Neural cell (in vitro differentiated cells): Measurements from ENCODE around the gene MAGI1. TPM values are rescaled to one million over a fixed set of nuclear protein-coding genes. Genes with fewer than 3 reads are reported as not detected.

ENCODE experiments used
- H2AFZ ChIP-seq: fragments of 200-600, 300-800 bp; sonication (generic), shearing (Covaris generic); 2 replicates; pipeline ENCODE4 v1.6.0; 2014; ENCODE audit warnings: low read depth, mild to moderate bottlenecking, antibody characterized with exemption, low read length, moderate library complexity
- H3F3A ChIP-seq: fragments of 200-600 bp; shearing (Covaris generic); 2 replicates; pipeline ENCODE4 v1.6.1; 2016; ENCODE audit warnings: mild to moderate bottlenecking, moderate library complexity, mixed read lengths, antibody characterized with exemption, low read length; ENCODE audit not compliant: insufficient read depth, poor library complexity, severe bottlenecking
- H3K27ac ChIP-seq: fragments of 200-600, 300-800 bp; sonication (generic), shearing (Covaris generic); 2 replicates; pipeline ENCODE4 v1.5.1; 2014; ENCODE audit warnings: mild to moderate bottlenecking, low read length, moderate library complexity
- H3K27me3 ChIP-seq: fragments of 300-800, 200-600 bp; sonication (generic), shearing (Covaris generic); 2 replicates; pipeline ENCODE4 v1.6.0; 2014; ENCODE audit warnings: mild to moderate bottlenecking, low read depth, low read length, moderate library complexity; ENCODE audit not compliant: insufficient read depth
- H3K36me3 ChIP-seq: fragments of 300-800, 200-600 bp; sonication (generic), shearing (Covaris generic); 2 replicates; pipeline ENCODE4 v1.5.1; 2014; ENCODE audit warnings: mild to moderate bottlenecking, antibody characterized with exemption, low read length, moderate library complexity; ENCODE audit not compliant: insufficient read depth
- H3K4me2 ChIP-seq: fragments of 300-800, 200-600 bp; sonication (generic), shearing (Covaris generic); 2 replicates; pipeline ENCODE4 v1.6.0; 2014; ENCODE audit warnings: mild to moderate bottlenecking, low read length
- H3K4me3 ChIP-seq: fragments of 300-800, 200-600 bp; sonication (generic), shearing (Covaris generic); 2 replicates; pipeline ENCODE4 v1.5.1; 2014; ENCODE audit warnings: mild to moderate bottlenecking, low read length, moderate library complexity
- H3K79me2 ChIP-seq: fragments of 200-600 bp; shearing (Covaris generic); replicated peaks from 2 replicates; pipeline ENCODE4 v1.6.0; 2014; ENCODE audit warnings: mild to moderate bottlenecking, low read length, moderate library complexity; ENCODE audit not compliant: insufficient read depth
- H3K9ac ChIP-seq: fragments of 300-800, 200-600 bp; sonication (generic), shearing (Covaris generic); 2 replicates; pipeline ENCODE4 v1.6.1; 2016; ENCODE audit warnings: mild to moderate bottlenecking, low read length, mixed read lengths
- H3K9me2 ChIP-seq: fragments of 200-600 bp; shearing (Covaris generic); 2 replicates; pipeline ENCODE4 v1.6.1; 2016; ENCODE audit warnings: mild to moderate bottlenecking, low read length, mixed read lengths; ENCODE audit not compliant: insufficient read depth
- H3K9me3 ChIP-seq: fragments of 200-600, 300-800 bp; sonication (generic), shearing (Covaris generic); 2 replicates; pipeline ENCODE4 v1.6.1; 2016; ENCODE audit warnings: mild to moderate bottlenecking, mixed run types, low read length, moderate library complexity, mixed read lengths
- H4K20me1 ChIP-seq: fragments of 200-600 bp; shearing (Covaris generic); 2 replicates; pipeline ENCODE4 v1.6.1; 2016; ENCODE audit warnings: mild to moderate bottlenecking, mixed run types; ENCODE audit not compliant: insufficient read depth
- EP300 ChIP-seq: fragments of 450-650 bp; conservative IDR thresholded peaks from 2 replicates; pipeline ENCODE4 v1.6.1; 2014; ENCODE audit warnings: antibody characterized with exemption, mild to moderate bottlenecking, moderate library complexity; ENCODE audit not compliant: poor library complexity, severe bottlenecking
- EZH2 ChIP-seq: fragments of 200-600, 300-800 bp; shearing (Covaris generic), sonication (generic); IDR thresholded peaks from 2 replicates; pipeline ENCODE4 v1.6.1; 2014; ENCODE audit warnings: antibody characterized with exemption, low read length, borderline replicate concordance, mild to moderate bottlenecking; ENCODE audit not compliant: insufficient read depth, poor library complexity, severe bottlenecking
- MXI1 ChIP-seq: fragments of 450-650 bp; conservative IDR thresholded peaks from 2 replicates; pipeline ENCODE4 v1.6.1; 2014; ENCODE audit warnings: antibody characterized with exemption, mild to moderate bottlenecking; ENCODE audit not compliant: poor library complexity, severe bottlenecking
- POLR2AphosphoS5 ChIP-seq: IDR thresholded peaks from 2 replicates; pipeline ENCODE4 v1.6.1; 2012
- RAD21 ChIP-seq: fragments of 450-650 bp; conservative IDR thresholded peaks from 2 replicates; pipeline ENCODE4 v1.6.1; 2014; ENCODE audit warnings: antibody characterized with exemption, mild to moderate bottlenecking, moderate library complexity
- SMC3 ChIP-seq: fragments of 450-650 bp; conservative IDR thresholded peaks from 2 replicates; pipeline ENCODE4 v1.6.1; 2014; ENCODE audit warnings: antibody characterized with exemption, mild to moderate bottlenecking, moderate library complexity; ENCODE audit not compliant: poor library complexity
- TAF1 ChIP-seq: IDR thresholded peaks from 2 replicates; pipeline ENCODE4 v1.6.1; 2012; ENCODE audit warnings: low read depth
- polyA plus RNA-seq: library from polyadenylated mRNA; depleted of rRNA; stranded (reverse); fragments of >200 nt; gene quantifications from 2 replicates; pipeline ENCODE4 v1.2.3, GENCODE V29; 2014
- TF ChIP-seq, protein P1 (sequence below): IDR thresholded peaks from 2 replicates; pipeline ENCODE4 v1.6.1; 2012; ENCODE audit warnings: borderline replicate concordance
- TF ChIP-seq, protein P2 (sequence below): fragments of 450-650 bp; IDR thresholded peaks from 2 replicates; pipeline ENCODE4 v1.5.1; 2014; ENCODE audit warnings: antibody characterized with exemption, mild to moderate bottlenecking, moderate library complexity; ENCODE audit not compliant: poor library complexity, severe bottlenecking

Gene MAGI1
- polyA plus RNA-seq, 1 donor from 2014 or later, result 44.7 TPM

DNA sequence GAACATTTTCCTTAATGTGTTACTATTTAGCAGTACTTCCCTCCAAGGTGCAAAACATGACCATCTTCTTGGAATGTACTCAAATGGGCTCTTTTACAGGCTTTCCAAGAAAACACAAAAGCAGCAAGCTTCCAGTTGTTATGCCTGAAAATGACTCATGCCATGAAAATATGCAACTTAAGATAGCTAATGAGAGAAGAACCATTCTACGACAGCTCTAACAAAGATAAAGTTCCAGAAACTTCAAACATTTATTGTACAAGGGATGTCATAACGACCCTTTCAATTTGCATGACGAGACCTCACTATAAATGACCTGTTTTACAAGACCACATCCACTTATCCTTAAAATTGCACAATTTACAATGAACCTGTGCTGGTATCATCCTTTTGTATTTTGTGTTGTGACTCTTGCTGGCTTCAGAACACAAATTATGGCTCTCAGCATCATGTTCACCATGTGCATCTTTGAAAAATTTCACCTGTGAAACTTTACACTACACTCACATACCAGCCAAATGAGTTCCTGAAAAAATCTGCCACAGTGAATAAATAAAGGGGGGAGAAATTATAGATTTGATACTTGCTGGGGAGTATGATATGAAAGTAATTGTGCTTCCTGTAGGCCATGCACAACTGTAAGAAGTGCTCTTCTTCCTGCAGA lies 433.7 kb downstream of the MAGI1 start:
- Histone ChIP-seq H3F3A (no peaks in the 10 kb centered on the region), H3K9me3 (no peaks in the 10 kb centered on the region), H3K9ac (no peak overlapping the region), H3K27me3 (no peaks in the 10 kb centered on the region), H3K4me3 (no peak overlapping the region), H3K36me3 (no peaks in the 10 kb centered on the region), H3K4me2 (no peak overlapping the region), H3K27ac (no peak overlapping the region), H3K9me2 (no peaks in the 10 kb centered on the region), H3K79me2 (no peaks in the 10 kb centered on the region), H4K20me1 (no peaks in the 10 kb centered on the region), H2AFZ (no peak overlapping the region)
- TF ChIP-seq POLR2AphosphoS5, result no peak
- TF ChIP-seq, protein P1, sequence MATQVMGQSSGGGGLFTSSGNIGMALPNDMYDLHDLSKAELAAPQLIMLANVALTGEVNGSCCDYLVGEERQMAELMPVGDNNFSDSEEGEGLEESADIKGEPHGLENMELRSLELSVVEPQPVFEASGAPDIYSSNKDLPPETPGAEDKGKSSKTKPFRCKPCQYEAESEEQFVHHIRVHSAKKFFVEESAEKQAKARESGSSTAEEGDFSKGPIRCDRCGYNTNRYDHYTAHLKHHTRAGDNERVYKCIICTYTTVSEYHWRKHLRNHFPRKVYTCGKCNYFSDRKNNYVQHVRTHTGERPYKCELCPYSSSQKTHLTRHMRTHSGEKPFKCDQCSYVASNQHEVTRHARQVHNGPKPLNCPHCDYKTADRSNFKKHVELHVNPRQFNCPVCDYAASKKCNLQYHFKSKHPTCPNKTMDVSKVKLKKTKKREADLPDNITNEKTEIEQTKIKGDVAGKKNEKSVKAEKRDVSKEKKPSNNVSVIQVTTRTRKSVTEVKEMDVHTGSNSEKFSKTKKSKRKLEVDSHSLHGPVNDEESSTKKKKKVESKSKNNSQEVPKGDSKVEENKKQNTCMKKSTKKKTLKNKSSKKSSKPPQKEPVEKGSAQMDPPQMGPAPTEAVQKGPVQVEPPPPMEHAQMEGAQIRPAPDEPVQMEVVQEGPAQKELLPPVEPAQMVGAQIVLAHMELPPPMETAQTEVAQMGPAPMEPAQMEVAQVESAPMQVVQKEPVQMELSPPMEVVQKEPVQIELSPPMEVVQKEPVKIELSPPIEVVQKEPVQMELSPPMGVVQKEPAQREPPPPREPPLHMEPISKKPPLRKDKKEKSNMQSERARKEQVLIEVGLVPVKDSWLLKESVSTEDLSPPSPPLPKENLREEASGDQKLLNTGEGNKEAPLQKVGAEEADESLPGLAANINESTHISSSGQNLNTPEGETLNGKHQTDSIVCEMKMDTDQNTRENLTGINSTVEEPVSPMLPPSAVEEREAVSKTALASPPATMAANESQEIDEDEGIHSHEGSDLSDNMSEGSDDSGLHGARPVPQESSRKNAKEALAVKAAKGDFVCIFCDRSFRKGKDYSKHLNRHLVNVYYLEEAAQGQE, result no peak
- TF ChIP-seq SMC3, result no peak
- TF ChIP-seq EZH2, result no peak
- TF ChIP-seq RAD21, result no peak
- TF ChIP-seq TAF1, result no peak

DNA sequence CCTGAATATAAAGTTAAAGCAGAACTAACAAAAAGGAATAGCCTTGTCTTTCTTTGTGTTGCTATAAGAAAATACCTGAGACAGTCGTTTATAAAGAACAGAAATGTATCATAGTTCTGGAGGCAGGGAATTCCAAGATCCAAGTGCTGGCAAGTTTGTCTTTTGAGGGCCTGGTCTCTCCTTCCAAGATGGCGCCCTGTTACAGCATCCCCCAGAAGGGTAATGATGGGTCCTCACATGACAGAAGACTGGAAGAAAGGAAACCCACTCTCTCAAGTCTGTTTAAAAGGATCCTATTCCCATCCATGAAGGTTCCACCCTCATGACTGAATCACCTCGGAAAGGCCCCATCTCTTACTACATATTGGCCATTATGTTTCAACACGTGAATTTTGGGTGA lies 435.1 kb downstream of the MAGI1 start:
- H3K4me2 ChIP-seq, result no peak overlapping the region
- H2AFZ ChIP-seq, result no peak overlapping the region
- no peaks in the 10 kb centered on the region for H3K27me3 ChIP-seq
- no peak overlapping the region for H3K9ac ChIP-seq
- H3K4me3 ChIP-seq, result no peak overlapping the region
- no peaks in the 10 kb centered on the region for H3F3A ChIP-seq
- H3K9me2 ChIP-seq, result no peaks in the 10 kb centered on the region
- H3K36me3 ChIP-seq, result no peaks in the 10 kb centered on the region
- no peak overlapping the region for H3K27ac ChIP-seq
- no peaks in the 10 kb centered on the region for H4K20me1 ChIP-seq
- no peak for TF ChIP-seq TAF1
- no peak for TF ChIP-seq POLR2AphosphoS5
- TF ChIP-seq, protein P1, result no peak
- TF ChIP-seq EP300, result no peak
- no peak for TF ChIP-seq MXI1
- TF ChIP-seq EZH2, result no peak
- no peak for TF ChIP-seq RAD21
- TF ChIP-seq, protein P2, sequence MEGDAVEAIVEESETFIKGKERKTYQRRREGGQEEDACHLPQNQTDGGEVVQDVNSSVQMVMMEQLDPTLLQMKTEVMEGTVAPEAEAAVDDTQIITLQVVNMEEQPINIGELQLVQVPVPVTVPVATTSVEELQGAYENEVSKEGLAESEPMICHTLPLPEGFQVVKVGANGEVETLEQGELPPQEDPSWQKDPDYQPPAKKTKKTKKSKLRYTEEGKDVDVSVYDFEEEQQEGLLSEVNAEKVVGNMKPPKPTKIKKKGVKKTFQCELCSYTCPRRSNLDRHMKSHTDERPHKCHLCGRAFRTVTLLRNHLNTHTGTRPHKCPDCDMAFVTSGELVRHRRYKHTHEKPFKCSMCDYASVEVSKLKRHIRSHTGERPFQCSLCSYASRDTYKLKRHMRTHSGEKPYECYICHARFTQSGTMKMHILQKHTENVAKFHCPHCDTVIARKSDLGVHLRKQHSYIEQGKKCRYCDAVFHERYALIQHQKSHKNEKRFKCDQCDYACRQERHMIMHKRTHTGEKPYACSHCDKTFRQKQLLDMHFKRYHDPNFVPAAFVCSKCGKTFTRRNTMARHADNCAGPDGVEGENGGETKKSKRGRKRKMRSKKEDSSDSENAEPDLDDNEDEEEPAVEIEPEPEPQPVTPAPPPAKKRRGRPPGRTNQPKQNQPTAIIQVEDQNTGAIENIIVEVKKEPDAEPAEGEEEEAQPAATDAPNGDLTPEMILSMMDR, result no peak
- TF ChIP-seq SMC3, result no peak
- H3K79me2 ChIP-seq, result no peaks in the 10 kb centered on the region
- no peaks in the 10 kb centered on the region for H3K9me3 ChIP-seq
